Transverse colon (tissue), 4 donors: ENCODE results near the gene EHBP1. TPM values are rescaled to one million over a fixed set of nuclear protein-coding genes. Genes with fewer than 3 reads are reported as not detected.

Experiments used
- DNase-seq: peaks from one replicate; pipeline ENCODE4 v3.0.0-alpha.2; 2019
- H3K27ac ChIP-seq, 4 donors: fragments of 200-600 bp; sonication (generic); 2 replicates each; pipeline ENCODE4 v1.5.1; 2016 to 2018; ENCODE audit warnings: inconsistent platforms in 4 of 4
- H3K27me3 ChIP-seq: fragments of 200-600 bp; sonication (generic); 2 replicates; pipeline ENCODE4 v1.5.1; 2017; ENCODE audit warnings: inconsistent platforms
- H3K36me3 ChIP-seq, 4 donors: fragments of 200-600 bp; sonication (generic); 2 replicates each; pipeline ENCODE4 v1.5.1; 2017 to 2019; ENCODE audit warnings: inconsistent platforms in 4 of 4
- H3K4me1 ChIP-seq, 4 donors: fragments of 200-600 bp; sonication (generic); 2 replicates each; pipeline ENCODE4 v1.5.1; 2017 to 2020; ENCODE audit warnings: inconsistent platforms in 4 of 4
- H3K4me3 ChIP-seq, 4 donors: fragments of 200-600 bp; sonication (generic); 1 replicate in 1 of 4; 2 replicates in 3 of 4; pipeline versions ENCODE4 v1.5.1 to v1.6.1; 2017 to 2019; ENCODE audit warnings: inconsistent platforms in 4 of 4
- H3K9me3 ChIP-seq, 2 donors: fragments of 200-600 bp; sonication (generic); 2 replicates each; pipeline ENCODE4 v1.5.1; 2017 to 2019; ENCODE audit warnings: inconsistent platforms in 2 of 2
- EP300 ChIP-seq: sonication (generic); formaldehyde crosslinking; IDR thresholded peaks from one replicate; pipeline ENCODE4 v1.6.1; 2017; ENCODE audit warnings: antibody characterized with exemption, low read depth
- POLR2A ChIP-seq: fragments of 450-650 bp; IDR thresholded peaks from one replicate; pipeline ENCODE4 v1.6.1; 2016; ENCODE audit warnings: antibody characterized with exemption, mild to moderate bottlenecking, moderate library complexity
- POLR2AphosphoS5 ChIP-seq, 3 donors: sonication (generic); formaldehyde crosslinking; IDR thresholded peaks; one replicate each; pipeline ENCODE4 v1.6.1; 2016; ENCODE audit warnings: antibody characterized with exemption in 3 of 3
- WGBS, 2 donors: methylation state at CpG; one replicate each; pipeline ENCODE4 v1.1.5; 2018; ENCODE audit warnings: low coverage in 1 of 2; 5-methylcytosine and 5-hydroxymethylcytosine counted together
- in situ Hi-C, 4 donors: fragments of 200-750 bp; cut with MboI; loops; one replicate each; pipeline versions ENCODE4 v1.15.0 to v1.15.1; 2017; ENCODE audit warnings: low sequenced_read_pairs in 3 of 4, low pct_ligation_motif_present in 1 of 4, low pct_unique_long_range_greater_than_20kb in 1 of 4
- intact Hi-C: fragments of 100-400 bp; cut with DNase I; formaldehyde crosslinking; loops from one replicate; pipeline ENCODE4 v1.15.1; 2023; ENCODE audit warnings: low total_unique reads
- small RNA-seq, 4 donors: library from RNA; depleted of rRNA; stranded (forward); fragments of <200 nt; gene quantifications; one replicate each; pipeline ENCODE3, GENCODE V24; 2016
- total RNA-seq, 4 donors: library from RNA; depleted of rRNA; stranded (reverse); fragments of >200 nt; gene quantifications; one replicate each; pipeline ENCODE4 v1.1.0, GENCODE V29; 2016
- TF ChIP-seq, protein P1 (sequence below), 5 experiments: fragments of 200-600 bp in 3 of 5; fragments of 450-650 bp in 2 of 5; sonication (generic) in 3 of 5; IDR thresholded peaks; 1 replicate in 2 of 5; 2 replicates in 3 of 5; pipeline ENCODE4 v1.5.1; 2016 to 2017; ENCODE audit warnings: antibody characterized with exemption in 5 of 5, inconsistent platforms in 3 of 5, mild to moderate bottlenecking in 2 of 5, moderate library complexity in 1 of 5

The EHBP1 gene
- total RNA-seq, 4 donors from 2014 or later, result 41.1 to 69.4 (median 47.0) TPM

DNA sequence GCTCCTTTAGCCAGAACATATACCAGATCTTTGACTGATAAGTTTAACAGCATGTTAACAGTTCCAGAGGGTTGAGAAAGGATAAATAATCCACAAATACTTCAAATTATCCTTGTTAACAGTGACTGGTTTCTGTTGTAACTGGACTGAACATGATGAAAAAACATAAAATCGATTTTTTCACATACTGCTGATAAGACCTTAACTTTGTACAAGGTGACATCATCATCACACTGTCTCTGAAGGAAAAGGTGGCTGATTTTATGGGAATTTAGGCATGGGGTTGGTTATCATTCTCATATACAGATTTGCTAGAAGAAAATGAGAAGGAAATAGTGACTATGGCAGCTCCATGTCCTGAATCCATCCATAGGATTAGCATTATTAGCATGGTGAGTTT is 381.2 kb downstream of the EHBP1 start:
- Histone ChIP-seq H3K4me1 (no peaks in the 10 kb centered on the region), H3K27me3 (no peaks in the 10 kb centered on the region), H3K4me3 (no peak overlapping the region), H3K36me3 (no peaks in the 10 kb centered on the region), H3K27ac (no peak overlapping the region), H3K9me3 (peaks cover 0 to 2% of the 10 kb centered on the region in 2 donors)
- no peak for DNase-seq
- intact Hi-C loops, result no loop called here
- TF ChIP-seq EP300, result no peak
- TF ChIP-seq POLR2AphosphoS5 (IDR thresholded peaks at IDR 0.05), result no peak
- TF ChIP-seq, protein P1, sequence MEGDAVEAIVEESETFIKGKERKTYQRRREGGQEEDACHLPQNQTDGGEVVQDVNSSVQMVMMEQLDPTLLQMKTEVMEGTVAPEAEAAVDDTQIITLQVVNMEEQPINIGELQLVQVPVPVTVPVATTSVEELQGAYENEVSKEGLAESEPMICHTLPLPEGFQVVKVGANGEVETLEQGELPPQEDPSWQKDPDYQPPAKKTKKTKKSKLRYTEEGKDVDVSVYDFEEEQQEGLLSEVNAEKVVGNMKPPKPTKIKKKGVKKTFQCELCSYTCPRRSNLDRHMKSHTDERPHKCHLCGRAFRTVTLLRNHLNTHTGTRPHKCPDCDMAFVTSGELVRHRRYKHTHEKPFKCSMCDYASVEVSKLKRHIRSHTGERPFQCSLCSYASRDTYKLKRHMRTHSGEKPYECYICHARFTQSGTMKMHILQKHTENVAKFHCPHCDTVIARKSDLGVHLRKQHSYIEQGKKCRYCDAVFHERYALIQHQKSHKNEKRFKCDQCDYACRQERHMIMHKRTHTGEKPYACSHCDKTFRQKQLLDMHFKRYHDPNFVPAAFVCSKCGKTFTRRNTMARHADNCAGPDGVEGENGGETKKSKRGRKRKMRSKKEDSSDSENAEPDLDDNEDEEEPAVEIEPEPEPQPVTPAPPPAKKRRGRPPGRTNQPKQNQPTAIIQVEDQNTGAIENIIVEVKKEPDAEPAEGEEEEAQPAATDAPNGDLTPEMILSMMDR (IDR thresholded peaks at IDR 0.05), result no peak
- no peak for TF ChIP-seq POLR2A
- in situ Hi-C loops, result no loop called here
- WGBS, 2 donors, result 19 to 27% methylated on average over 1 of the region's 1 CpG

DNA sequence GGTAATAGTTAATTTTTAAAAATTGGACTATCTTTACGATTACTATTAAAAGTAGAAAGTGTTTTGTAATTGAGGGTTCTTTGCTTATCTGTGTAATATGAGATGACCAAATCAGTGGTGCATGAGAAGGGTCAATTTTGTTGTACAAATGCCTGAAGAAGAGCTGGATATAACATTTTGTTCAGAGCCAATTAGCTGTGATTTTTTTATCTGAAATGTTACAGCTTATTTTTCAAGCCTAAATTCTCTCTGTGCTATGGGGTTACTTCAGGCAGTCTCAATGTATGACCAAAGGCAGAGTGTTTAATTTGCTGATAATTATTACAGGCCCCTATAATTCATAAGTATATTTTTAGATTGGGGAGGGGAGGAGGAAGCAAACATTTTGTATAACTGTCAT is 386.9 kb downstream of the EHBP1 start:
- no peak for DNase-seq
- no peaks in the 10 kb centered on the region for H3K4me1 ChIP-seq
- in situ Hi-C loops (no loop called here), intact Hi-C loops (no loop called here)
- 80 to 100% methylated on average over 1 of the region's 1 CpG for WGBS, 2 donors
- TF ChIP-seq POLR2AphosphoS5 (IDR thresholded peaks at IDR 0.05) (no peak), POLR2A (no peak), EP300 (no peak)
- TF ChIP-seq, protein P1 (IDR thresholded peaks at IDR 0.05), result no peak
- no peaks in the 10 kb centered on the region for H3K9me3 ChIP-seq
- no peak overlapping the region for H3K4me3 ChIP-seq
- no peaks in the 10 kb centered on the region for H3K36me3 ChIP-seq
- no peaks in the 10 kb centered on the region for H3K27me3 ChIP-seq
- no peak overlapping the region for H3K27ac ChIP-seq

- H3K27ac ChIP-seq, result no peak overlapping the region
- no peaks in the 10 kb centered on the region for H3K27me3 ChIP-seq
- TF ChIP-seq EP300 (no peak), POLR2AphosphoS5 (IDR thresholded peaks at IDR 0.05) (no peak), POLR2A (no peak)
- TF ChIP-seq, protein P1 (IDR thresholded peaks at IDR 0.05), result no peak
- intact Hi-C loops, result no loop called here
- H3K36me3 ChIP-seq, result no peaks in the 10 kb centered on the region
- no peak for DNase-seq
- H3K4me1 ChIP-seq, result no peaks in the 10 kb centered on the region
- WGBS, 2 donors, result 4 to 24% methylated on average over 1 of the region's 1 CpG
- no peaks in the 10 kb centered on the region for H3K9me3 ChIP-seq
- H3K4me3 ChIP-seq, result no peak overlapping the region
- in situ Hi-C loops, result no loop called here
Measured at GRCh38 chr2:63092857-63093256, 387.3 kb downstream of the EHBP1 start.

- intact Hi-C loops, result no loop called here
- TF ChIP-seq POLR2A (no peak), EP300 (no peak), POLR2AphosphoS5 (IDR thresholded peaks at IDR 0.05) (no peak)
- TF ChIP-seq, protein P1 (IDR thresholded peaks at IDR 0.05), result no peak
Measured at GRCh38 chr2:63093502-63093901, 388.0 kb downstream of the EHBP1 start.

More at GRCh38 chr2:63093502-63093901, 388.0 kb downstream of the EHBP1 start:
- DNase-seq, result no peak
- Histone ChIP-seq H3K4me3 (no peak overlapping the region), H3K27me3 (no peaks in the 10 kb centered on the region), H3K36me3 (no peaks in the 10 kb centered on the region), H3K27ac (no peak overlapping the region), H3K4me1 (no peaks in the 10 kb centered on the region), H3K9me3 (no peaks in the 10 kb centered on the region)
- 85 to 86% methylated on average over 1 of the region's 1 CpG for WGBS, 2 donors
- in situ Hi-C loops, result no loop called here

Small RNA genes within 50 kb of the gene (small RNA-seq; reads per million reads assigned to genes)
- gene RF00019, result 0 reads per million in 4 donors

Other genes starting within 250 kb of the EHBP1 start
- gene TMEM17, start 199.5 kb upstream of the EHBP1 start, total RNA-seq, result 1 to 10 TPM in 1 of 4 donors, under 1 TPM in 1, not detected in 2; 0.96 to 1.4 TPM